Transverse colon (tissue), 4 donors: ENCODE results near the gene CTDSP2. TPM values are rescaled to one million over a fixed set of nuclear protein-coding genes. Genes with fewer than 3 reads are reported as not detected.

ENCODE experiments used
- DNase-seq: peaks from one replicate; pipeline ENCODE4 v3.0.0-alpha.2; 2019
- H3K27ac ChIP-seq, 4 donors: fragments of 200-600 bp; sonication (generic); 2 replicates each; pipeline ENCODE4 v1.5.1; 2016 to 2018; ENCODE audit warnings: inconsistent platforms in 4 of 4
- H3K27me3 ChIP-seq: fragments of 200-600 bp; sonication (generic); 2 replicates; pipeline ENCODE4 v1.5.1; 2017; ENCODE audit warnings: inconsistent platforms
- H3K36me3 ChIP-seq, 4 donors: fragments of 200-600 bp; sonication (generic); 2 replicates each; pipeline ENCODE4 v1.5.1; 2017 to 2019; ENCODE audit warnings: inconsistent platforms in 4 of 4
- H3K4me1 ChIP-seq, 4 donors: fragments of 200-600 bp; sonication (generic); 2 replicates each; pipeline ENCODE4 v1.5.1; 2017 to 2020; ENCODE audit warnings: inconsistent platforms in 4 of 4
- H3K4me3 ChIP-seq, 4 donors: fragments of 200-600 bp; sonication (generic); 1 replicate in 1 of 4; 2 replicates in 3 of 4; pipeline versions ENCODE4 v1.5.1 to v1.6.1; 2017 to 2019; ENCODE audit warnings: inconsistent platforms in 4 of 4
- H3K9me3 ChIP-seq, 2 donors: fragments of 200-600 bp; sonication (generic); 2 replicates each; pipeline ENCODE4 v1.5.1; 2017 to 2019; ENCODE audit warnings: inconsistent platforms in 2 of 2
- CTCF ChIP-seq, 5 experiments: fragments of 200-600 bp in 3 of 5; fragments of 450-650 bp in 2 of 5; sonication (generic) in 3 of 5; IDR thresholded peaks; 1 replicate in 2 of 5; 2 replicates in 3 of 5; pipeline ENCODE4 v1.5.1; 2016 to 2017; ENCODE audit warnings: antibody characterized with exemption in 5 of 5, inconsistent platforms in 3 of 5, mild to moderate bottlenecking in 2 of 5, moderate library complexity in 1 of 5
- EP300 ChIP-seq: sonication (generic); formaldehyde crosslinking; IDR thresholded peaks from one replicate; pipeline ENCODE4 v1.6.1; 2017; ENCODE audit warnings: antibody characterized with exemption, low read depth
- POLR2A ChIP-seq: fragments of 450-650 bp; IDR thresholded peaks from one replicate; pipeline ENCODE4 v1.6.1; 2016; ENCODE audit warnings: antibody characterized with exemption, mild to moderate bottlenecking, moderate library complexity
- POLR2AphosphoS5 ChIP-seq, 3 donors: sonication (generic); formaldehyde crosslinking; IDR thresholded peaks; one replicate each; pipeline ENCODE4 v1.6.1; 2016; ENCODE audit warnings: antibody characterized with exemption in 3 of 3
- WGBS, 2 donors: methylation state at CpG; one replicate each; pipeline ENCODE4 v1.1.5; 2018; ENCODE audit warnings: low coverage in 1 of 2; 5-methylcytosine and 5-hydroxymethylcytosine counted together
- in situ Hi-C, 4 donors: fragments of 200-750 bp; cut with MboI; loops; one replicate each; pipeline versions ENCODE4 v1.15.0 to v1.15.1; 2017; ENCODE audit warnings: low sequenced_read_pairs in 3 of 4, low pct_ligation_motif_present in 1 of 4, low pct_unique_long_range_greater_than_20kb in 1 of 4
- intact Hi-C: fragments of 100-400 bp; cut with DNase I; formaldehyde crosslinking; loops from one replicate; pipeline ENCODE4 v1.15.1; 2023; ENCODE audit warnings: low total_unique reads
- total RNA-seq, 4 donors: library from RNA; depleted of rRNA; stranded (reverse); fragments of >200 nt; gene quantifications; one replicate each; pipeline ENCODE4 v1.1.0, GENCODE V29; 2016

CTDSP2 gene
- total RNA-seq, 4 donors from 2014 or later, result 174 to 268 (median 231) TPM

DNA sequence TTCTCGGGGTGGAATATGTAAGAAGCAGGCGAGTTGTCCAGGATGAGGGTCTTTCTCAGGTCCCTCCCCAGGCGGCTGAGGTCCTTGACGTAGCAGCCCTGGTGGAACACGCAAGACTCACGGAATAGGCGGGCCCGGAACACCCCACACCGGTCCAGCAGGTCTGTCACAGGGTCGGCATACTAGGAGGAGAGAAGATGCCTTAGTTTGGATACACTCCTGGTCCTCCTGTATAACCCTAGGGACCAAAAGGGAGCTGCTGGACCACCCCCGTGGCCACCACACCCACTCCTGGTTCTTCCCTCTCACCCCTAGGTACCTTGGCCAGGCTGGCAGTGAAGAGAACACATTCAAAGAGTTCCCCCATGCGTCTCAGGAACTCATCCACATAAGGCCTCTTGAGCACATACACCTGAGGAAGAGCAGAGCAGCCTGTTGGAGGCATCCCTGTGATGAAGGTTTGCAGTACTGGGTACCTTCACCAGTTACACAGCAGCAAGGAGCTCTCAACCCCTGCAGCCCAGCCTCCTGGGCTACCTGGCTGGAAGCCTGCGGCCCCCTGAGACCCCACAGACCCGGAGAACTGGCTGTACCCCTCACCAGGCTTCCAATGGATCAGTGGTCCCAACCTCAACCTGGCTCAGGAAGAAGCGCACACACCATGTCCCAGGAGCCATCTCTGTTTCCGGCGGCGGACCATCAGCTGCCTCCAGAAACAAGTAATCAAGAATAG lies 22.5 kb downstream of the CTDSP2 start:
- Histone ChIP-seq H3K27ac (no peak overlapping the region), H3K27me3 (no peaks in the 10 kb centered on the region), H3K4me3 (no peak overlapping the region), H3K4me1 (peaks cover 0 to 6% (median 0%) of the 10 kb centered on the region in 4 donors), H3K36me3 (peaks cover 0 to 86% (median 42%) of the 10 kb centered on the region in 4 donors), H3K9me3 (no peaks in the 10 kb centered on the region)
- DNase-seq, result no peak
- in situ Hi-C loops (no loop called here), intact Hi-C loops (no loop called here)
- TF ChIP-seq EP300 (no peak), POLR2A (no peak)
- 80 to 92% methylated on average over 1 to 13 of the region's 18 CpGs for WGBS, 2 donors

DNA sequence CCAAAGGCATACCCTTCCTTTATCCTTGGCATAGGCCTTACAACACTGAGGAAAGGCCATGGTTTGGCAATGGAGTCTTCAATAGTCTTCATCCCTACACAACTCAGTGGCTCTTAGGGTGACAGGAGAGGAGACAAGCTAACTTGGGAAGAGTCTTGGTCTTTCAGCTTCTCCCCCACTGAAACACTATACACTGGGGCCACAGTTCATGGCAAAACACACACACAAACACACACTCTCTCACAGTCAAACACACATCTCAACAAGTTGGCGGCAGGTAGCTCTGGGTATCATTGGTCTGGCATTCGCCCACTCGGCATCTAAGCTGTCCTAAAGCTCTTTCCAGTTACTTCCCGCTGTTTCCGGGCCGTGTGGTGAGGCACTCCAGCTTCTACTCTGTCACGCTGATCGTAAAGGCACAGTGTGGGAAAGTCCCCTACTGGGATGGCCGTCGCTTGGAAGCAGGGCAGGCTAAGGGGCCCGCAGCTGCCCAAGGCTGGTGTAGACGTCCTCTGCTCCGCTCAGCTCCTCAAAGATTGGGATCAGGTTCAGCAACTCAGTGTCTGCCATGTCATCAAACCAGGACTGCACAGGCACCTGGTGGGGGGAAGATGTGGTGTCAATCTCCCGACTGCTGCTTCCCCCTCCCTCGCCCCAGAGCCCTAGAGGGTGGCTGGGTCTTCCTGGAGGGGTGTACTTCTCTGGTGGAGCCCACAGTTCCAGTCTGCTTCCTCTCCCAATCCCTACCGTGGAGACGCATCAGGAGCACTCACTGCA lies 23.2 kb downstream of the CTDSP2 start:
- 80% methylated on average over 15 of the region's 17 CpGs; no CpG with 5 or more reads in 1 of the 2 donors for WGBS, 2 donors
- DNase-seq, result no peak
- TF ChIP-seq POLR2AphosphoS5 (IDR thresholded peaks at IDR 0.05), result peak in 1 of 3 donors; percentile 7
- TF ChIP-seq EP300, result no peak
- no peak for TF ChIP-seq CTCF (IDR thresholded peaks at IDR 0.05)
- no peak for TF ChIP-seq POLR2A
- intact Hi-C loops (no loop called here), in situ Hi-C loops (no loop called here)
- Histone ChIP-seq H3K4me3 (no peak overlapping the region), H3K27me3 (no peaks in the 10 kb centered on the region), H3K4me1 (peaks cover 0 to 8% (median 3%) of the 10 kb centered on the region in 4 donors), H3K9me3 (no peaks in the 10 kb centered on the region), H3K36me3 (peaks cover 0 to 78% (median 38%) of the 10 kb centered on the region in 4 donors), H3K27ac (no peak overlapping the region)

DNA sequence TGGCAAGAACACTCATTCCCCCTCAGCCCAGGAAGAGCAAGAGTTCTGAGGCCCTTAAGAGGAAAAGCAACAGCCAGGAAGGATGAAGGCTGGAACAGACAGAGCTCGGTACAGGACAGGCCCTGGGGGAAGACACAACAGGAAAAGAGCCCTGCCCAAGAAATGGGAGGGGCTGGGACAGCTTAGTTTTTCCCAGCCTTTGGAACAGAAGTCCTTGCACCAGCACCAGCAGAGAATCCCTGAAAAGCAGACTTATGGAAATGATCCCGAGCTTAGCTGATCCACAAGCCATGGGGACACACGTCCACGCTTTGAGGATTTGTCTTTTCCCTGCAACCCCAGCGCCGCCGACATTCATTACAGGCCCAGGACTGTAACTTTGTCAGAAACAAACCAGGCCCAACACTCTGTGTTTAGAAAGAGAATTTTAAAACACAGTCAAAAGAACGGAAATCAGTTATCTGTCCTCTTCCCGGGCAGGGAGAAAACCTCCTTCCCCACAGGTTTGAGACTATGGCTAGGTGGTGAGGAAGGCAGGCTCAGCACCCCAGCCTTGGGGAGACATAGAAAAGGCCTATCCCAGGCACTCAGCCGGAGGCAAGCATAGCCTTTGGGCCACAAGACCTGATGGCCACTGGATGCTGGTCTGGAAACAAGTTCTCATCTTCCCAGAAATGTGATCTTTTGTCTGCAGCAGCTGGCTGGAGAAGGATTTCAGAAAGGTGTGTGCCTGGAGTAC lies 24.0 kb downstream of the CTDSP2 start:
- in situ Hi-C loops (no loop called here), intact Hi-C loops (no loop called here)
- Histone ChIP-seq H3K27me3 (no peaks in the 10 kb centered on the region), H3K9me3 (no peaks in the 10 kb centered on the region), H3K4me3 (no peak overlapping the region), H3K4me1 (peaks cover 4 to 14% (median 7%) of the 10 kb centered on the region in 4 donors), H3K36me3 (peaks cover 0 to 71% (median 35%) of the 10 kb centered on the region in 4 donors), H3K27ac (no peak overlapping the region)
- WGBS, 2 donors, result 33 to 83% methylated on average over 1 to 10 of the region's 10 CpGs
- TF ChIP-seq POLR2A (no peak), POLR2AphosphoS5 (IDR thresholded peaks at IDR 0.05) (no peak), EP300 (no peak), CTCF (IDR thresholded peaks at IDR 0.05) (no peak)
- DNase-seq, result no peak

GRCh38 chr12:57821474-57822214 lies 24.9 kb downstream of the CTDSP2 start:
- WGBS, 2 donors, result 85 to 100% methylated on average over 1 to 10 of the region's 10 CpGs
- Histone ChIP-seq H3K36me3 (peaks cover 0 to 62% (median 26%) of the 10 kb centered on the region in 4 donors), H3K9me3 (no peaks in the 10 kb centered on the region), H3K27me3 (no peaks in the 10 kb centered on the region), H3K27ac (no peak overlapping the region), H3K4me1 (peaks cover 12 to 24% (median 16%) of the 10 kb centered on the region in 4 donors), H3K4me3 (no peak overlapping the region)
- TF ChIP-seq POLR2AphosphoS5 (IDR thresholded peaks at IDR 0.05) (peak in 1 of 3 donors; percentile 3), POLR2A (no peak)
- intact Hi-C loops (no loop called here), in situ Hi-C loops (no loop called here)
- no peak for DNase-seq
